ENCODE results near the gene DUS1L. TPM values are rescaled to one million over a fixed set of nuclear protein-coding genes. Genes with fewer than 3 reads are reported as not detected.

Gene DUS1L
- total RNA-seq, 1 donor from 2014 or later = 97.1 TPM

DNA sequence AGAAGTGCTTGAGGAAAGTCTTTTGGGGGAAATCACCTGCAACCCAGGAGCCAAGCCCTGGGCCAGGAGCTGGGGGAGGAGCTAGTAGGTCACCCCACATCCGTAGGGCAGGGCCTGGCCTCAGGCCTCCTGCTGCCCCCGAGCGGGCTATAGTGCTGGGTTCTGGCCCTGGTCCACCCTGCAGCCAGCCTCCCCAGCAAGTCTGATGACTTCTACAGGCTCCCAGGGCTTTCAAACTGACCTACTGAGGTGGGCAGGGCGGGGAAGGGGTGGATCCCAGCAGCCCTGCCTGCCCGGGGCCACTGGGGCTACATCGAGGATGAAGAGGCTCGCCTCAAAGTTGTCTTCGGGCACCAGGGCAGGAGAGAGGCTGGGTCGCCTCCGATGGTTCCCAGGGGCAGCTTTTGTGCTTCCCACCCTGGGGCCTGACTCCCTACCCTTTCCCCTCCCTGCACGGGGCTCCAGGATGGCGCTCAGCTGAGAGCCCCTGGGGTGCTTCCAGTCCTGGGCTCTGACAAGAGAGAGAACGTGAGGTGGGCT, 47.9 kb downstream of the DUS1L start:
- no peak overlapping the region for H3K27ac Mint-ChIP-seq
- no peak for DNase-seq (ENCODE audit: extremely low spot score, unreplicated experiment)
- TF ChIP-seq, protein P1, sequence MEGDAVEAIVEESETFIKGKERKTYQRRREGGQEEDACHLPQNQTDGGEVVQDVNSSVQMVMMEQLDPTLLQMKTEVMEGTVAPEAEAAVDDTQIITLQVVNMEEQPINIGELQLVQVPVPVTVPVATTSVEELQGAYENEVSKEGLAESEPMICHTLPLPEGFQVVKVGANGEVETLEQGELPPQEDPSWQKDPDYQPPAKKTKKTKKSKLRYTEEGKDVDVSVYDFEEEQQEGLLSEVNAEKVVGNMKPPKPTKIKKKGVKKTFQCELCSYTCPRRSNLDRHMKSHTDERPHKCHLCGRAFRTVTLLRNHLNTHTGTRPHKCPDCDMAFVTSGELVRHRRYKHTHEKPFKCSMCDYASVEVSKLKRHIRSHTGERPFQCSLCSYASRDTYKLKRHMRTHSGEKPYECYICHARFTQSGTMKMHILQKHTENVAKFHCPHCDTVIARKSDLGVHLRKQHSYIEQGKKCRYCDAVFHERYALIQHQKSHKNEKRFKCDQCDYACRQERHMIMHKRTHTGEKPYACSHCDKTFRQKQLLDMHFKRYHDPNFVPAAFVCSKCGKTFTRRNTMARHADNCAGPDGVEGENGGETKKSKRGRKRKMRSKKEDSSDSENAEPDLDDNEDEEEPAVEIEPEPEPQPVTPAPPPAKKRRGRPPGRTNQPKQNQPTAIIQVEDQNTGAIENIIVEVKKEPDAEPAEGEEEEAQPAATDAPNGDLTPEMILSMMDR (conservative IDR thresholded peaks at IDR 0.05) = no peak
- H3K4me1 Mint-ChIP-seq (ENCODE audit: unreplicated experiment) = peaks cover 12% of the 10 kb centered on the region
- no peaks in the 10 kb centered on the region for H3K9me3 Mint-ChIP-seq
- H3K4me3 Mint-ChIP-seq = no peak overlapping the region
- no peaks in the 10 kb centered on the region for H3K36me3 Mint-ChIP-seq
- H3K27me3 Mint-ChIP-seq = no peaks in the 10 kb centered on the region

DNA sequence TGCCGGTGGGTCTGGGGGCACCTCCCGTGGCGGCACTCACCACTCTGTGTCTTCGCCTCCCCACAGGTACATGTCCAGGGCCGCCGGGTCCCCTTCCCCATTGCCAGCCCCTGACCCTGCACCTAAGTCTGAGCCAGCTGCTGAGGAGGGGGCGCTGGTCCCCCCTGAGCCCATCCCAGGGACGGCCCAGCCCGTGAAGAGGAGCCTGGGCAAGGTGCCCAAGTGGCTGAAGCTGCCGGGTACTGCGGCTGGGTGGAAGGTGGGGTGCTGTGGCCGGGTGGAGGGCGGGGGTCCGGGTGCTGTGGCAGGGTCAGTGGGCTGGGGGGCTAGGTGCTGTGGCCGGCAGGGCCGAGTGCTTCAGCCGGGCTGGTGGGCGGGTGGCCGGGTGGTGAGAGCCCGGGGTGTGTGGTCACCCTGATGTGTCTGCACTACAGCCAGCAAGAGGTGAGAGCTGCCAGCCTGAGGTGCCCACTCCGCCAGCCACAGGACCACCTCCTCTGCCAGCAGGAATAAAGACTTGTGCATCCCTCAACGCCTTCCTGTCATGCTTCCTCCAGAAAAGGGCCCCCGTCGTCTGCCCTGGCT, 48.6 kb downstream of the DUS1L start:
- Mint-ChIP-seq H3K36me3 (no peaks in the 10 kb centered on the region), H3K9me3 (no peaks in the 10 kb centered on the region), H3K4me1 (ENCODE audit: unreplicated experiment) (peaks cover 12% of the 10 kb centered on the region), H3K4me3 (no peak overlapping the region), H3K27ac (no peak overlapping the region), H3K27me3 (no peaks in the 10 kb centered on the region)
- no peak for DNase-seq (ENCODE audit: extremely low spot score, unreplicated experiment)
- TF ChIP-seq, protein P1 (conservative IDR thresholded peaks at IDR 0.05) = no peak

DNA sequence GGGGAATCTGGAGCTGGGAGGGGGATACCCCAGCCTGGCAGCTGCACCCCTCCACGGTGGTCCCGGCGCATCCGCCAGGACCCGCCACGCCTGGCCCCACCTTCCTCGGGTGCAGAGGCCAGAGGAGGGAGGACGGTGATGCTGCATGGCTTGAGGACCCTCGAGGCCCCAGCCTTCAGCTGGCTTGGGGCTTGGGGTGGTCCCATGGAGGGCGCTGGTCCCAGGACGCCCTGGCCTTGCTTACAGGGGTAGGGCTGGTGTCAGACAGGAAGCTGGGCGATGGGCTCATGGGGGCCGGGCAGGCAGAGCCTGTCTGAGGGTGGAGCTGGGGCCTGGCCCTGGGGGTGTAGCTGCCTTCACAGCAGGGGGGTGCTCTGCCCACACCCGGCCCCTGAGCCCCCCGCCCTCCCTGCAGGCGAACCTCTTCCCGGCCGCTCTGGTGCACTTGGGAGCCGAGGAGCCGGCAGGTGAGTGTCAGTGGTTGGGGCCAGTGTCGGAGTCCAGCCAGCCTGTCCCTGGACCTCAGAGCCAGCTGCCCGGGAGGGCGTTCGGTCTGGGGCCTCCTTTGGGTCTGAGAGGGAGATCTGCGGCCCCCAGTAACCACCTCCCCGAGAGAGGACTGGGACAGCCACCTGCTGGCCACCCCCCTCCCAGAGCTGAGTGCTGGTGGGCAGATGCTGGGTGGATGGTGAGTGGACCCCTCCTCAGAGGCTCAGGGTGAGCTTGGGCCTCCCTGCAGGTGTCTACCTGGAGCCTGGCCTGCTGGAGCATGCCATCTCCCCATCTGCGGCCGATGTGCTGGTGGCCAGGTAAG, 49.3 kb downstream of the DUS1L start:
- DNase-seq (ENCODE audit: extremely low spot score, unreplicated experiment) = no peak
- TF ChIP-seq, protein P1 (conservative IDR thresholded peaks at IDR 0.05) = no peak
- Mint-ChIP-seq H3K4me1 (ENCODE audit: unreplicated experiment) (peaks cover 5% of the 10 kb centered on the region), H3K27me3 (no peaks in the 10 kb centered on the region), H3K36me3 (no peaks in the 10 kb centered on the region), H3K4me3 (no peak overlapping the region), H3K9me3 (no peaks in the 10 kb centered on the region), H3K27ac (no peak overlapping the region)

DNA sequence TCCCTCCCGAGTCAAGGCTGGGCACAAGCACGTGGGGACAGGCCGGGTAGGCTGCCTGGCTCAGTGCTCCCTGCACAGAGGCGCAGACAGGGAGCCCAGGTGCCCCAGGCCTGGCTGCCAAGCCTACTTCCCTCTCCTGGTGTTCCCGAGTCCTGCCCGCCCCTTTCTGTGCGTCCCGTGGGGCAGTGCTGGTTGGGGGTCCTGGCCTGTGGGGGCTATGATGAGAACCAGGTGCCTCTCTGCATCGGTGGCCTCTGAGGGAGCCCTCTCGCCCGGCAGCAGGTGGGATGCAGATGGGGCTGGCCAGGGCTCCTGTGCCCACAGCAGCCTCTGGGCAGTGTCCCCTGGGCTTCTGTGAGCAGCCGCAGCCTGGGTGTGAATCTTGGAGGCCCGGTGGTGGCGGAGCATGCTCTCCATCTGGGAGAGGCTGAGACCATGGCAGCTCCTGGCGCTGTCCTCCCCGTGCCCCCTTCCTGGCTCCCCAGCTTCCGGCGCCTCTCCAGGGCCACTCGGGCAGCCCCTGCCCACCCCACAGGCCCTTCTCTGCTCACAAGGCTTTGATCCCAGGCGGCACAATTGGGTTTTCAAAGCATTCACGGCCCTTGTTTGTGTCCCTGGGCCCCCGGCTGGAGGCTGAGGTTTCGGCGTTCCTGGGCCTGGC, 50.2 kb downstream of the DUS1L start:
- H3K4me1 Mint-ChIP-seq (ENCODE audit: unreplicated experiment) = peaks cover 3% of the 10 kb centered on the region
- no peak for DNase-seq (ENCODE audit: extremely low spot score, unreplicated experiment)
- no peaks in the 10 kb centered on the region for H3K36me3 Mint-ChIP-seq
- TF ChIP-seq, protein P1 (conservative IDR thresholded peaks at IDR 0.05) = no peak
- no peaks in the 10 kb centered on the region for H3K27me3 Mint-ChIP-seq
- no peaks in the 10 kb centered on the region for H3K9me3 Mint-ChIP-seq
- H3K4me3 Mint-ChIP-seq = no peak overlapping the region
- no peak overlapping the region for H3K27ac Mint-ChIP-seq

DNA sequence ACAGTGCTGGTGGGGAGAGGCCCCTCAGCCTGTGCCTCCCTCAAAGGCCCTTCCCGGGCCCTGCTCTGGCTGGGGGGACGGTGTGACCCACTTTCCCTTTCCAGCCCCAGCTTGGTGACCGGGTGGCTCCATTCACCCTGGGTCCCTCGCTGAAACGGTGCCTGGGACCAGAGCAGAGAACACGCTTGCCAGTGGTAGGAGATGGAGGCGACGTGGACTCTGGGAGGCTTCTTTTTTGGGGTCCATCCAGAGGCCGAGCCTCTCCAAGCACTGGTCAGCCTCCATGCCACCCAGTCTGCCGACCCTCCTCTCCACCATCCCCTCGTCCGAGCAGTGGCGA, 50.7 kb downstream of the DUS1L start:
- Mint-ChIP-seq H3K9me3 (no peaks in the 10 kb centered on the region), H3K27ac (no peak overlapping the region), H3K27me3 (no peaks in the 10 kb centered on the region), H3K4me1 (ENCODE audit: unreplicated experiment) (peaks cover 3% of the 10 kb centered on the region), H3K4me3 (no peak overlapping the region), H3K36me3 (no peaks in the 10 kb centered on the region)
- TF ChIP-seq, protein P1 (conservative IDR thresholded peaks at IDR 0.05) = no peak
- DNase-seq (ENCODE audit: extremely low spot score, unreplicated experiment) = no peak

All from type B pancreatic cell (in vitro differentiated cells).